Mucosa of gallbladder (tissue), 1 donor: Measurements from ENCODE around the gene FGF14. TPM values are rescaled to one million over a fixed set of nuclear protein-coding genes. Genes with fewer than 3 reads are reported as not detected.

Source experiments
- DNase-seq: peaks from one replicate; pipeline ENCODE4 v3.0.0-alpha.2; 2020; ENCODE audit warnings: low spot score
- total RNA-seq: library from RNA; stranded (reverse); gene quantifications from one replicate; pipeline ENCODE4 v1.2.1, GENCODE V29; 2021
- donor health status: DM: no; HTN: no; CAD: no.

FGF14 gene
- total RNA-seq, 1 donor from 2014 or later = 1.5 TPM

DNA sequence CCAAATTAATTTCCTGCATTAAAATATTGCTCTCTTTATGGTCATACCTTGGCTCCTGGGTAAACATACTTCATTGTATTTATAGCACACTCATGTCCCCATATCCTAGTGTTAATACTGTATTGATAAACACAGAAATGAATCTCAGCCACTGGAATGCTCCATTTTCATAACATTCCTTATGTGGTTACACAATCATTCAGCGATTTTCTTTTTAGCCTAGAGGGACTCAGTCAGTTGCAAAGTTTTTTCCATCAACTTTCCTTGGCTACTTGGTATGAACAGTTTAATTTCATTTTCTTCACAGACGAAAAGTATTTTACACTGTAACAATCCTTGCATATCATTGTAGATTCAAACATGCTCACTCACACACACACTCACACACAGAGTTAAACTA, 471.5 kb downstream of the FGF14 start:
- no peak for DNase-seq

DNA sequence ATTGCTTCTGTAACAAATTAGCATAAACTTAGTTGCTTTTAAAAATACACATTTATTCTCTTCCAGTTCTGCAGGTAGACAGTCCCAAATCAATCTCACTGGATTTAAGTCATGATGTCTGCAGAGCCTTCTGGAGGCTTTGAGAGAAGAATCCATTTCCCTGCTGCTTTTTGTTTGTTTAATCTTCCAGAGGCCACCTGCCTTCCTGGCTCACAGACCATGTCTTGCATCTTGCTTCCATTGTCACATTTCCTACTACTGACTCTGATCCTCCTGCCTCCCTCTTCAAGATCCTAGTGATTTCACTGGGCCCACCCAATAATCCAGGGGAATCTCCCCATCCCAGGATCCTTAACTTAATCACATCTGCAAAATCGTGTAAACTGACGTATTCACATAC, 476.1 kb downstream of the FGF14 start:
- DNase-seq = no peak

DNA sequence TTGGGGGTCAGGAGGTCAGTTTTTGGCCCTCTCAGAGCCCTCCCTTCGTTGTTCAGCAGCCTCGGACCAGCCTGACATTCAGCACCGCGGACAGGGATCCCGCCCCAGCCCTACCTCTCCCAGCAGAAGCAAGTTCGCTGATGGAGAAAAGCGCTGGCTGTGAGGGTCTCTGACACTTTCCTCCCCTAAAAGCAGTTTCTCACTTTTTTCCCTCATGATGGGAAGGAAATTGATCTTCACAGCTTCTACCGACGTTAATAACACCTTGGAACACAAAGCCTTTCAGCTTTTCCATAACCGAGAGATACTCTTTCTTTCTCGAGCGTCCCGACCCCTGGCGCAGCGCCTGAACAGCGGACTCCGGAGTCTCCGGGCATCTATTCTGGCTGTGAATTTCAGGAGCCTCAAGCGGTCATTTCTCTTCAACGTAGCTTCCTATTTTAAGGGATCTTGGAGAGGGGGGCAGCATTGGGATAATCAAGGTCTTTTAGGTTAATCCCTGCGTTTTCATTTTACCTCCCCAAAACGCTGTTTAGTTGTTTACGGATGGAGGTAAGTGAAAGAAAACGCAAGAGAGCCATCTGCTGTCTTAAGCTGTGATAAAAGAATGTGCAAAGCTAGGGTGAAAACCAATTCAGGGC, 482.2 kb downstream of the FGF14 start:
- no peak for DNase-seq

DNA sequence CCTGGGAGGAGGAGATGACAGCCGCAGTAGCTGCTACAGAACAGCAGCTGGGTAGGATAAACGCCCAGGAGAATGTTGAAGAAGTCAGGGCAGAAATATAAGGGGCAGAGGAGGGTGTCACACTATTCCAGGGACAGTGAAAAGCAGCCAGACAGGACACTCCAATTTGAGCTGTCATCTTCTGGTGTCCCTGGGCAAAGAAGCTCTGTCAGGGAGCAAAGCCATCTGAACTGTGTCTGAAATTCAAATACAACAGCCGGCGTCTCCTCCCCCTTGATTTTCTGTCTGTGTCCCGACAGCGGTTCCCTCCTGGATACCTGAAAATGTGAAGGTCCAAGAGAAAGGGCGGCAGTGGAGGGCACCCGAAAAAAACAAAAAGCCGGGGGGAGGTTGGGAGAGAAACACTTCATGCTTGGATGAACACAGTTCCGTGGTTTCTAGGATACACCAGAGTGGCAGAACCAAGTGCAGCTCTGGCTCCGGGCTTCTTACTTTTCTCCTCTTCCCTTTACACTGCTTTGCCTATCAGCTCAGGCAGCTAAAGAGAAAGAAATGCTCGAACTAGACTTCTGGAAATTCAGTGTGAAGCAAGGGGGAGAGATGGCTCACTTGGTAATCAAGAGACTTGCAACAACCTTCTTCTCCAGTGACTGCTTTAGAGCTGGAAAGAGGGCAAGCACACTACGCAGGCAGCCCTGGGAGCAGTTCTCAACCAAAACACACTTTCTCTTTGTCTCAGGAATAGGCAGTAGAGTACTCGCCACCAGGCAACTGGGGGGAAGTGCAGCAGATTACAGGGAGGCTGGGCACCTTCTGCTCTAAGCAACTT, 483.8 kb downstream of the FGF14 start:
- no peak for DNase-seq

DNA sequence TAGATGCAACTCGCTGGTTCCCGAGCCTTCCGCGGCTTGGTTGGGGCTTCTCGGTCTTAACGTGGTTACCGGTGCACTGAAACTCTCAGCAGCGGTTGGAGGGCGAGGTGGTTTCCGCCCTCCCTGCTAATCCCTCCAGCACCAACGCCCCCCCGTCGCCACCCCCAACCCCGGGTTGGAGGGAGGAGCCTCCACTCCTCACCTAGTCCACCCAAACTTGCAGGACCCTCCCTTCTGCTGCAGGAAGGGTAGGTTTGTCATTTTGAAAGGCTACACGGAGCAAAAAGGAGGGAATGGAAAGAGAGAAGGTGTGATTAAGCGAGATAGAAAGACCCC, 484.4 kb downstream of the FGF14 start:
- DNase-seq = no peak

DNA sequence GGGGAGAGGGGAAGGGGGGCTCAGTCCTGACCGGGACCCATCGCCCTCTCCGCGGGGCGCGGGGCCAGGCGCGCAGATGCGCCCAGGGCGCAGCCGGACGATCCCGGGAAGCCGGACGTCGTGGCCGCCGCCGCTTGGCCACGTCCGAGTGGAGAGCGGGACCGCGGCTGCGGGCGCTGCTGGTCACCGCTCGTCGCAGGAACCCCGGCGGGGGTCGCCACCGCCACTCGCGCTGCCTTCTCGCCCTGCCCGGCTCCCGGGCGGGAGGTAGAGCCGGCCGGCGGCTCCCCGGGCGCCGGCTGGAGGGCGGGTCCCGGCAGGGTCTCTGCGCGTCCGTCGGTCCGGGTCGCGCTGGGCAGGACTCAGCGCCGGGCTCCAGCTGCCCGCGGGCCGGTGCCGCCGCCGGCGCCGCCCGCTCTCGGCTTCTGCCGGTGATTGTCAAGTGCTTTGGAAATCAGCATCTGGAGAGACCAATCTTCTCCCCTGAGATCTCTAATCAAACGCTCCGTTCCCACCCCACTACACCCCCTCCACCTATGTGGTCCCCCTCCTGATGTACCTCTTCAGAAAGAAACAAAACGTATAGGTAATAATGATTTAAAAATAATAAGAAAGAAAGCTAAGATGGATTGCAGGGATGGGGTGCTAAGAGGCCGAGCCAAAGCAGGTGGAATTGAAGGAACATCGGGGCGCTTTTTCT, 484.9 kb downstream of the FGF14 start:
- no peak for DNase-seq

DNA sequence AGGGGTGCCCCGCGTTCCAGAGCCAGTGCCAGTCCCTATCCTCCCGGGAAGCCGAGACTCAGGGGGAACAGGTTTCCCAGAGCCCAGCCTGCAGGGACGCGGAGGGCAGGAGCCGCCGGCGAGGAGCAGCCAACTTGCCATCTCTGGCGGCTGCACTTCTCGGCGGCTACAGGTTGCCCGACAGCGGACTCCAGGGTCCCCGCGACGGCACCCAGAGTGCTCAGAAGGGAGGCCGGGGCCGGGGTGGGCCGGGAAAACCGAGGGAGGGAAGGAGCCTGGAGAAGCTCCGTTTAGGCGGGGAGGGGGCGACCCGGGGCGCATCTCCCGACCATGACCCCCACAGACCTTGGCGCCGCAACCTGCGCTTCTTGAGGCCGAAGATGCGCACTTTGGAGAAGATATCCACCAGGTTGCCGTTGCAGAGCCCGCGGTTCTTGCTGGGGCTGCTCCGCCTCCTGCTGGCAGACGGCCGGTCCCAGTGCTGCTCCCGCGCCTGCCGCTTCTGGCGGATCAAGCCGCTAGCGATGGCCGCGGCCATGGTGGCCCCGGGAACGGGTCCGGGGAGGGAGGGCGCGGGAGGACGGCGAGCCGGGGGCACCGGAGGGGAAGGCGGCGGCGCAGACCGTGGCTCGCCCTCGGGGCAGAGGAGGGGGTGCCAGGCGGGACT, 485.6 kb downstream of the FGF14 start:
- no peak for DNase-seq

DNA sequence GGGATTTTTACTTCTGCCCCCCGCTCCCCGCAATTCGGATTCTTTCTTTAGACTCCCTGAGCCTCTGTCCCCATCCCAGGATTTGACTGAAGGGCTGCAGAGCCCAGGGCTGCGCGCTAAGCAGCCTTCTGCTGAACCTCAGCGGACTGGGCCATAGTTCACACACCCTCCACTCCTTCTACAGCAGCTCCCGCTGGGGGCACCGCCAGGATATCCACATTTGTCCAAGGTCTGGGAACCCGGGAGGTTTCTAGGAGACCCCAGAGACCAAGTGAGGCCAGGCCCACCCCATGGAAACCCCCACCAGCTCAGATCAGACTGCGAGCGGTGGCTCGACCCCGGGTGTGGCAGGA, 486.1 kb downstream of the FGF14 start:
- DNase-seq = no peak

DNA sequence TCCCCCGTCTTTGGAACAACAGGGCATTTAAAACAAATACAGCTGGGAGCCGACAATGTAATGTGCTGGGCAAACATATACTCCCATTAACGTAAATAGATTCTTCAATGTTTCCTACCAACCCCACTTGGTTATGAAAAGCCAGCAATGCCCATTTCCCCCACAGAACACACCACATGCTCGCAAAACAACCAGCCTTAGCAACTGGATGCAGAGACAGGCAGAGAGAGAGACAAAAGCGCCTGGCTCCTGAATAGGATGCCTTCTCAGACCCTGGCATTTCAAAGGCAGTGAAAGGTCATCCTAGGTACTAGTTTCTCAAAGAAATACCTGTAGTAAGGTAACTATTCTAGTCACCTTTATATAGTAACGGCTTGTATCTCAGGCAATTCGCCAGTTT, 486.5 kb downstream of the FGF14 start:
- DNase-seq = no peak

DNA sequence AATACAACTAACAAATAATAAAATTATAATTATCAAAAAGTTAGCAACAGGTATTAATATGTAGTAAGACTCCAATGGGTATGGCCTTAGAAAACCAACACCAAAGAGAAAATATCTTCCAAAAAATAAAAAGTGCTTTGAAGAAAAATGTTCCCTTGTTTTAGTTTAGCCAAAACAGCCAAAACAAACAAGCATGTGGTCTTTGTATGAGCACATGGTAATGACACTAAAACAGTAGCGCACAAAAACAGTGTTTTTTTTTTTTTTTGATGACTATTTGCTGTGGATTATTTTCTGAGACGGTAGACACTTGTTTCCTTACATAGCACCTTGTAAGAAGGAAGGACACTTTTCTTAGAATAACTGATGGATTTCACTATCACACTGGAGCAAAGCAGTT, 490.1 kb downstream of the FGF14 start:
- no peak for DNase-seq

DNA sequence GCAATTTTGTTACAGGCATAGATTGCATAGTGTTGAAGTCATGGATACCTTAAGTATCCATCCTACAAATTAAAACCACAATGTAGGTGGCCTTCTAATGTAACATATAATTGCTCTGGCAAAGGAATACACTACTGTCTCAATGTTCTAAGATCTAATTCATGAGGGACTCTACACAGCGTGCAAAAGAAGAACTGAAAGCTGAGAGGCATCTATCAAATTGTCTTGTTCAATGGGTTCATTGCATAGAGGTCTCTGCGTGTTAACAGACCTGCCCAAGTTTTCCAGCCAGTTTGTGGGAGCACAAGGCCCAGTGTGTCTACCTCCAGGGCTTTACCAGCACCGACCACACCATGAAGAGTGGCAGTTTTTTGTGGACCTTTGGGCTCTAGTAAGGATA, 498.0 kb downstream of the FGF14 start:
- DNase-seq = no peak

DNA sequence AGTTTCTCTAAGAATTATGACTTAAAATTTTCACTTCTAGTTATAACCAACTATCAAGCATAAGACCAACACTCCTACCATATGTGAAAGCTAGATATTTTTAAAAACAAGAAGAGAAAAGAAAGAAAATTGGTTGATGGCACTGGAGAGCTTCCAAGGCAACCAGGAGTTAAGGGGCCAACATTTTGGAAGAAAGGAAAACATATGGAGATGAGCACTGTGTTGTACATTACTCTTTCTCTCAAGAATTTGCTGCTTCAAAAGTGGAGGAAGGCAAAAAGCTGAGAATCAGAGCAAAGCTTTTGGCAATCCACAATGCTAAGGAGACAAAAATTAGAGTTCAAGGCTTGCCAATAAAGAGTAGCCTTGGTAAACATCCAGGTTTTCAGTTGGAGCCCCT, 503.2 kb downstream of the FGF14 start:
- DNase-seq = no peak

DNA sequence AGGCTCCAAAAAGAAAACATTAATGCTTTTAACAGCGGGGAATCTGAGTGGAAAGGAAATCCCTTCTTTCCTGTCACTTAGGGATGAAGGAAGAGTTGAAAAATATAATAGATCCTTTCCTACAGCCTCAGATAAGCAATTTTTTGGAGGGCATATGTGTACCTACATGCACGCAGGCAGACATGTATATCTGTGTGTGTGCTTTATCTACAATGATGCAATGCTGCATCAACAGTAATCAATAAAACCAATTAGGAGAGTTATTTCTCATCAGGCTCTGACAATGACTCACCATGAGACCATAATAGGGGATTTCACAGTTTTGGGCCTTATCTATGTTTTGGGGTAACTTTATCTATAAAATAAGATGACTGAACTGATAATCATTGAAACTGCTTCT, 505.3 kb downstream of the FGF14 start:
- no peak for DNase-seq

DNA sequence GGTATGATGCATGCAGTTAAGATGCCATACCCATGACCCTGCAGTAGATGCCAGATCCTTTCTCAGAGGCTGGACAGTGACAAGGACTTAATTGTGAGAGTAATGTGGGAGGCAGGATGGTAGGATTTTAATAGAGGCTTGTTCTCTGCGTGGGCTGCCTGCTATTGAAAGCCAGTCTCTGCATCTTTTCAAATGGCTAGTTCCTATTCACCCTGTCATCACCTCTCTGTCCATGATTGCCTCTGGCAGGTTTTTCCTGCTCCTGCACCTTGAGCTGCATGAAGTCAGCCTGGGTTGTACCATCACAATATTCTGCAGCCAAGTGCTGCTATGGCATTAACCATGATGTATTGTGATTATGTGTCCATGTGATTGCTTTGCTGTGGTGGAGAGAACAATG, 508.8 kb downstream of the FGF14 start:
- no peak for DNase-seq

DNA sequence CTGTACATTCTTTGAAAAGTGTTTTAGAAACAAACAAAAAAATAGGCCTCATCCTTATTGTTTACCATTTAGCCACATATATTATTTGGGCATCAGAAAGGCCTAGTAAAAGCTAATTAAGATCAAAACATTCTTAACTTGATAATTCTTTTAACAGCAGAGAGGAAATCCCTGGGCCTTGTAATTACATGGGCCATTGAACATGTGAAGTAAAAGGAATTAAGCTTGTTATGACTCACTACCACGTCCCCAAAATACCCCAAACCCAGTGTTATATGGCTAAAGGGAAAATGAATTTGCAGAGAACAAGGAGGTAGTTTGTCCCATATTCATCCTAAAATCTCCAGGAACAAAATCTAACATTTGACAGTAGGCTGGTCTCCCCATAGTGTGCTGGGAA, 509.6 kb downstream of the FGF14 start:
- DNase-seq = no peak

DNA sequence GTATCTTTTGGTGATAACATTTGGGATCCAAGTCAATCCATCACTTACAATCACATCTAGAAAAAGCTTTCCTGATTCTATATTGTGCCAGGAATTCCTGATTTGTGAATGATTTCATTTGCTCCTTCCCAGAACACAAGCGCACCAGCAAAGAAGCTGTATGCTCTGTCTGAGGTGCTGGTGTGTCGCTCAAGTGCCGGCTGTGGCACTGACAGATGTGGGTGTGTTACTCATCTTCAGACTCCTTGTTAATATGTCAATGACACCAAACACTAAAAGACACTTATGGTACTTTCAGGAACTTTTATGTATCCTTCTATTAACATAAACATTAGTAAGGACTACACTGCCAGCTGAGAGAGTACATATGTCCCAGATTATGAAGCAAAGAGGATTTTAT, 520.3 kb downstream of the FGF14 start:
- no peak for DNase-seq

DNA sequence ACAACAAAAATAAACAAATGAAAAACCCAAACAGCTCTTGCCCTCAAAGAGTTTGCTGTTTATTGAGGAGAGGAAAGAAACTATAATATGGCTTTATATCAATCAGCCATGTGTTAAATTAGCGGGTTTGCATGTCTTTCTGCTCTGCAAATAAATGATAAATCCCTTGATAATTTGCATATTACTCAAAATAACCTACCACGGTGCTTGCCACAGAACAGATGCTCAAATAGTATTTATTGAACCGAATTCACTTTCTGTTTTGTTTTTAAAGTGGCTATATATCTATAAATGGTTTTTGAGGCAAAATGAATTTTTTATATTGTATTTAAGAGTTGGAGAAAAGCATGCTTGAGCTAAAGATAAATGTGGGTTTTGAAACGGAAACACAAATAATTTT, 521.3 kb downstream of the FGF14 start:
- DNase-seq = no peak

DNA sequence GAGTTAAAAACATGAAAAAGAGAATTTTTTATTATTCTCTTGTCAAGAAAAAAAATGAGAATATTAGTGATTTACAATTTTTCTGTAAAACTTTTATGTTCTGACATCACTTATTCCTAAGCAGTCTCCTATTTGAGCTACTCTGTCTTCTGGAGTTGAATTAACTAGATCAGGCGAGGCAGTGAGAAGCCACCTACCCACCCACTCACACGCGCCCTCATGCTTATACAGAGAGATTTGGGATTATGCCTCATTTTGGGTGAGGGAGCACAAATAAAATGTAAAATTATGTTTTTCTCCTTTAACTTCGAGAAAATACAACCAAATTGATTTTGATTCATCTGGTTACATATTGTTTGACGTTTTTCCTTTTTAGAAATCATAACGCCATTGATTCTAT, 524.9 kb downstream of the FGF14 start:
- DNase-seq = no peak

DNA sequence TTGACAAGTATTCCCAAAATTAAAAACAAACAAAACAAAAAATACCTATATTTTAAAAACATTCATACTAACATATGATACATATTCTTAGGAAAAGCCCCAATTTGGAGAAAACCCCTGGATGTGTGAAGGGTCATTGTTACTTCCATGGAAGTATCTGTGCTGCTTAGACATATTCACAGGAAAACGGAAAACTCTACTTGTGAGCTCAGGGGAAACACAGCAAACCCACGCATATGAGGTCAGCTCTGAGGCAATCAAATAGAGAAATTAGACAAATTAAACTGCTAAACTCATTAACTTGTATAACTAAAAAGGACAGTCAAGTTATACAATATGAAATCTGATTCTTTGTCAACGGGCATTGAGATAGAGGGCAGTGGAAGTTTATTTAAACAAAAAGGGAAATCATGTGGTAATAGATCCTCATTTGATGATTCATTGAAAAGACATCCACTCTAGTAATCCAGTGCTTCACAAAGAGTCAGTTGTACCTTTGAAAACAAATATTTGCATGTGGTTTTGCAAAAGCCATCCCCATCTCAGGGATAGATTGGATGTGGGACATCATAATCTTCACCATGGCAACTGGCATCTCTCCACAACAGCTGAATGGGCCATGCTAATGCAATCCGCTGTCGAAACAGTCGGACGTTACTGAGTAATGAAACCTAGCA, 526.0 kb downstream of the FGF14 start:
- DNase-seq = no peak

DNA sequence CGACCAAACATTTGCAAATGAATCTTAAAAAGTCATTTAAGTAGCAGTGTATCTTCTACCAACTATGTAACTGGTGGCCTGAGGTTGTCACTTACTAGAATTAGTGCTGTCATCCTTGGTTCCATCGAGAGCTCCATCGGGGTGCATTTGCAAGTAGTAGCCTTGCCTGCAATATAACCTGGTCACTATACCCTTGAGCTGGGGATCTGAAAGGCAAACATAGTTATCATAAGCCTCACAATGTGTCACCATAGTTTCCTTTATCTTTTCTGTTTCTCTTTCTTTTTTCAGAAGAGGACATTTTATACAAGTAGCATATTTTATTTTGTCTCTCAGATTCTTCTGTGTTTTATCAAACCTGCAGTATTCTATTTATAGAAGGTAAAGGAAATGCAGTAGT, 526.8 kb downstream of the FGF14 start:
- DNase-seq = no peak

DNA sequence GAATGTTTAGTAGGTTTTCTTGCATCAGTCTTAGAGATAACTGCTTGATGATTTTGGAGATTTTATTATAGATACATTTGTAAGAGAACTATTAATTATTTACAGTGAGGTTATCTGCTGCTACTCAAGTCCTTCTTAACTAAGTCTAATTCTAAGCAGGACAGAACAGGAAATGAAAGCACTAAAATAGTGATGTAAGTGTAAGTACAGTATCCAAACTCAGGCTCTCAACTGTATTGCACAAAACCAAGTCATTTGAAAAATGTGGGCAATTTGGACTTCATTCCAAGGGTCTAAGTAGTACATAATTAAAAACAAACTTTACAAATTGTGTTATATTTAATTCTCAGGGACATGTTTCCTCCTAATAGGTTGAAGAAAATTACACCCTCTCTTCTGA, 532.3 kb downstream of the FGF14 start:
- no peak for DNase-seq
